ENCODE results near the gene KIF21B.

KIF21B gene

DNA sequence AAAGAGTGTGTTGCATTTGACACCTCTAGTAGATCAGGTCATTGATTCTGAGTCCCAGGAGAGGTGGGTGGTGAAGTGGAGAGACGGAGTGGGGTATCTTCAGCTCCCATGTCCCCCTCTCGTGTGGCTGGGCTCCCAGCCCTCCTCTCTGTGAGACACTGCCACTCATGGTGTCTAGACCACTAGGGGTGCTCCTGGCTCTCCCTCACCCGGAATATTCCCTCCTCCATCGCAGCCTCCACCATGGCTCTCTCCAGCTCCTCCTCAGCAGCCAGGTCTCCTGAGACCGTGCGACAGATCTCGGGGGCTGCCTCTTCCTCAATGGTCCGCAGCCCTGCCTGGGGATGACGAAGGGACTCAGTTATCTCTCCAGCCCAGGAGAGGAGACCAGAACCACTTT is 20.6 kb upstream of the KIF21B start:
- DNase-seq, result no peak

DNA sequence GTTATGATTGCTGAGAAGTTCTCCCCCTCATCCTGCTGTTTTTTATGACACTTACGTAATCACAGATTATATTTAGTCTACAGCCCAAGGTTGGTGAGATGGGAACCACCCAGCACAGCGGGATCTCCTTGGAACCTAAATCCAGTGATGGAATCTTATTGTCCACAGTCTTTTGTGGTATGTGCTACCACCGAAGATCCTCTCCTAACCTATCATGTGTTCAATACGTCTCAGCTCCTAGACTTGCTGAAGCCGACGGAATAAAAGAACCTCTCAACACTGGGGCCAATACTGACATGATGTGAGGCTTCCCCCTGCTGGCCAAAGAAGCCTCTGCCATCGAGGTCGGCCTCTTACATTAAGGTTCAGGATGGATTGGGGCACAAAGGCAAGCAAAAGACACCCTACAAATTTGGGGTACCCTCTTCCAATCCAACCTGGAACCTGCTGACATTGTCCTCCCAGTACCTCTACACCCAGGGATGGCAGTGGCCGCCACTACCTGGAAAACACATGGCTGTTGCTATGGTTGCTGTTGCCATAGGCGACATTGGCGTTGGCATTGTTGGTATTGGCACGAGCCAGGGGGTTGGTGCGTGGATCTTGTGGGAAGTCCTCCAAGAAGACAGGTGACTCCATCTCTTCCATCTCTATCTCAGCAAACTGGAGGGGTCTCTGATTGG is 19.4 kb upstream of the KIF21B start:
- DNase-seq, result peak; percentile 78

DNA sequence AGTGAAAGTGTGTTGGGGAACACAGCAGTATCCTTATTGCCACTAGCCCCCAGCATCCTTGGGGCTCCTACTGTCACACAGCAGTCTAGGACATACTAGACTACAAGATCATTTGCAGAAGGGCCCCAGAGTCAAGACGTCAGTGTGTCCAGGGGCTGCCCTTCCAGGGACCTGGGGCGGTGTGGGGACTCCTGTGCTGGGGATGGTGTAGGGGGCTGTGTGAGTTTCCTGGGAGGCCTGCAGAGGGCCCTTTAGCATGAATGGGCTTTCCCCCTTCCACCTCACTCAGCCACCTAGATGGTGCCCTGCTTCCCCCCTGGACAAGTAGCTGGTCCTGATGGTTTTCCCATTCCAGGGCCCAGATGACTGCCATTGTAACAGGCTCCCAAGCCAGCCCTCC is 17.5 kb upstream of the KIF21B start:
- no peak for DNase-seq

DNA sequence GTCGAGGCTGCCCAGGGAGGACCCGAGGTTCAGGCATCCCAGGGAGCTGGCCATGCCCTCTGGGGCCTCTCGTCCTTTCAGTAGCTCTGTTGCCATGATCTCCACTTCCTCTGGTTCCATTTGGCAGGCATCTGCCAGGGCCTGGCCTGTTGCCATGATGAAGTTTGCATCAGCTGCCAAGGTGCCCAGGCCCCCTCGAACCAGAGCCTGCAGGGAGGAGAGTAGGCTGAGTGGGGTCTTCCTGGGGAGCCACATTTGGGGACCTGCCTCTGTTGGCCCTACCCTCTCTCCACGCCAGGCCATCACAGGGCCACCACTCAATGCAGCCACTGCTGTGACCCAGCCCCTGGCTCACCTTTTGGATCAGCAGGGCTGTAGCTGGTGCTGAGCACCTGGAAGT is 16.4 kb upstream of the KIF21B start:
- no peak for DNase-seq

DNA sequence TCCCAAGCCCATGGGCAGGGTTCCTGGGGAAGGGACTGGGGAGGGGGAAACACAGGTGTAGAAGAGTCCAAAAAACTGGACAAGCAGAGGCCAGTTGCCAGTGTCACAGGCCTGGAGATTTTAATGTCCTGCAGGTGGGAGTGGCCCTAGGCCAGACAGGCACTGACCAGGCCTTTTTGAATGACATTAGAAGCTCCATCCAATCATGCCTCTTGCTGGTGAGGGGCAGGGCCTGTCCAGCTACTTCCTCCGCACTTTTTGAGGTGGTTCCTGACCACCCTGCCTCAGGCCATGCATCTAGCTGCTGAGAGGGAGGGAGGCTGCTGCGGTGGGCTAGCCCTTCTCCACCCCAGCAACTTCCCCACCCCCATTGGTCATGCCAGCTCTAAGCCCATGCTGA is 15.9 kb upstream of the KIF21B start:
- no peak for DNase-seq

DNA sequence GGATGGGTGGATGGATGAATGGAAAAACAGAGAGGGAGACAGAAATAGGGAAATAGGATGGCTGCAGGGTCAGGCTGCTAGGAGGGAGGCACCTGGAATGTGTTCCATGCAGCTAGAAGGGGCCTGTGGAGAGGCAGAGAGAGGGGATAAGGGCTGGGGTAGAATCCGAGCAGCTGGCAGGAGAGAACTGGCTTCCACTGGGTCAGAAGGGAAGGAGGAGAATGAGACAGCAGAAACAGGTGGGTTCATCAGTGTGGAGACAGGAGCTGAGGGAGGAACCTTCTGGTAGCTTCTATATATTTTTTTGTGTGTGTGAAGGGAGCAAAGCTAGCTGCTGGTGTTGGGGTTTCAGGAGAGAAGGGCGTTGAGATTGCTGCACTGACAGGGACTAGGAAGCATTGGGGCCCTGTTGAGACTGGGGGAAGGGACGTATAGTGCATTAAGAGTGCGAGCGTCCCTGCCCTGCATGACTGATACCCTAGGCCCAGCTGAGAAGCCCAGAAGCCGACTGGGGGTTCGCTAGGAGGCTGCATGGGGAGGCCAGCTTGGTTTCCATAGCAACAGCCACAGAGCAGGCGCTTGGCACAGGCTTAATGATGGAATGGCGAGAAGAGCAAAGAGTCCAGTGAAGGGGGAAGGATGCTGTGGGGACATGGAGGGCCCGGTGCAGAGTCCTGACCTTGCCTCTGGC is 14.8 kb upstream of the KIF21B start:
- no peak for DNase-seq

DNA sequence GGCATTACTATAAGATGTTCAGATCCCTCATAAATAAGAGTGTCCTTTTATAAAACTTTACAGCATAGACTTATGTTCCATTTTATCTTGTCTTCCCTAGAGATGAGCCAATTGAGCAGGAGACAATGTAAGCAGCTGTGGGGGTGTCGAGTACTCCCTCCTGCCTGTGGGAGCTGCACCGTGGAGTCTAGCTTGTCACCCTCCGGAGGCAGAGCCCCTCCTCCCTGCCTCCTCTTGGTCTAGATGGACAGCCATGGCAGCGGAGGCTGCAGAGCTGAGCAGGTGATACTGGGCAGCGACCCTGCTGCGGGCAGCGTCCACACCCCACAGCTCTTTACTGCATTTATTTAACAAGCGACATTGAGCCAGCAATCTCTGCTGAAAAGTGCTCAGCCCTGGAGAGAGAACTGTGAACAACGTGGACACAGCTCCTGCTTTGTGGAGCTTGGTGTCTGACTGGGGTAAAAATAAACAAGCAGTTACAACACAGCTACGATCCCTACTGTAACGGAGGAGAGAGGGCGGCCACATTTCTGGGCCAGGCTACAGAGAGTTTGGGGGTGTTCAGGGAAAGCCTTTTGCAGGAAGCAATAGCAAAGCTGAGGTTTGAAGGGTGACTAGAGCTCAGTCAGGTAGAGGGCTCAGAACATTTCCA is 12.8 kb upstream of the KIF21B start:
- no peak for DNase-seq

DNA sequence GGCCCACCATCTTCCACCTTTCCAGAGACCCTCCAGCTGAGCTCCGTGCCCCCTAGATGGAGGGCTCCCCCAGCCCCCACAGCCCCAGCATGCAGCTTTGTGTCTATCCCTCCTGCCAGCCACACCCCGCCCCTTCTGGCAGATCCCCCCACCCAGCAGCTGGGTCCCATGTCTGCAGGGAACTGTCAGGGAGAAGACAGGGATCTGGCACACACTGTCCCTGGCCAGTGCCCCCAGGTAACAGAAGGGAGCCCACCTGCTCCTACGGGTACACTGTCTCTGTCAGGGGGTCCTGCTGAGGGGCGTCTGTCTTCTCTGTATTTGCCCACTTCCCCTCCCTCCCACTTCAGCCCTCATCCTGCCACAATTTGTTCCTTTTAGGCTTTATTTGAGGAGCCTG is 11.2 kb upstream of the KIF21B start:
- no peak for DNase-seq

DNA sequence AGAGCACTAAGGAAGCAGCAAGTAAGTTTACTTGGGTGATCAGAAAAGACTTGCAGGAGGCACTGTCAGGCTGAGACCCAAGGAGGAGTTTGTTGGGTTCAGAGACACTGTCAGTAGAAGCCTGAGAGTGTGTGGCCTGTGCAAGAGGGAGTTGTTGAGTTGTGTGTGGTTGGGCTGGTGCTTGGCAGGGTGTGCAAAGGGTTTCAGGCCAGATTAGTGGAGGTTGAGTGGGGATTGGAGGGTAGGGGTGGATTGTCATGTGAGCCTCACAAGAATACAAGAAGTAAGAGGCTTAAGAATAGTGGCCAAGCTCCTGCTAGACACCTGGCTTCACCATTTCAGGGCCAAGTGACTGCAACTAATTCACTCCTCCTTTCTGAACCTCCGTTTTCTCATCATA is 8.9 kb upstream of the KIF21B start:
- no peak for DNase-seq

DNA sequence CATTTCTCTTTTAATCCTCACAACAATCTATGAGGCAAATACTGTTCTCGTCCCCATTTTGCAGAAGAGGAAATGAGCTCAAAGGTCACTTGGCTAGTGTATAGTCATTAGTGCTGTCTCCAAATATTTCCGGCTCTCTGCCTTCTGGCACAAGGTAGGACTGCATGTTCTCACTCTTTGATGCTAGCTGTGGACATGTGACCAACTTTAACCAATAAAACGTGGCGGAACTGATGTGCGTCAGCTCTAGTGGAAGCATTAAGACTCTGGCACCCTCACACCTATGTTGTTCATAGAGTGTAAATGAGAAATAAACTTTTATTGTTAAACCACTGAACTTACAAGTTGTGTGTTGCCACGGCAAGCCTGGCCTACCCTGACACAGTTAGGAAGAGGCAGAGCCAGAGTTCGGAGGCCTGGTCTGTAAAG is 5.0 kb upstream of the KIF21B start:
- DNase-seq, result no peak

DNA sequence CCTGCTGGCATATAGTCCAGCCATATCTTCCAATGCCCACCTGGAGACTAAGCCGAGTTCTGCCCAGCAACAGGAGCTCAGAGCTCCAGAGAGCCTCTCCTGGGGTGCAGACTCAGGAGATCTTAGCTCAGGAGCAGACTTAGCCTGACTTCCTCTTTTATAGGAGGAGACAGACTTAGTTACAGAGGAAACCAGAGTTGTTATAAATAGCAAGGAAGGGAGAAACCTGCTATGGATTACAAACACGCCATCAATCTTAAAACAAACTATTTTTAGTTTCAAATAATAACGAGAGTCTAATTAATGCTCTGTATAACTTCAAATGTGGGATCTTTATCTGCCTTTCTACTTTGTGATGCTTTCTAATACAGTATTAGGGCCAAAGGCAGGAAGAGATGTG is 3.3 kb upstream of the KIF21B start:
- peak; percentile 73 for DNase-seq

DNA sequence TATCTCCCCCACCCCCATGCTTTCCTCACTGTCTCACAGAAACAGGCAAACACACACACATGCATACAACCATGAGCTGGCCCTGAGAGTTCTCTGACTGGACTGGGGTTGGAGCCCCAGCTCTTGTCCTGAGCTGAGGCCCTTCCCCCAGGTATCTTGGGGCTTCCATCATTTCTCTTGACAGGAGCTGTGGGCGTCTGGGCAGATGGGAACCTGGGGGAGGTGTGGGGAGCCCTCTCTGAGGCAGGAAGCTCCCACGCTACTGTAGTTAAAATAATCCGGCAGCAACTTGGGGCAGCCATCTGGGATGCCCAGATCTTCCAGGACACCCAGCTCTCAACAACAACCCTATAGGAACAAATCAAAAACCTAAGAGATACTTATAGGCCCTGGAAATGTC is 2.7 kb upstream of the KIF21B start:
- no peak for DNase-seq

DNA sequence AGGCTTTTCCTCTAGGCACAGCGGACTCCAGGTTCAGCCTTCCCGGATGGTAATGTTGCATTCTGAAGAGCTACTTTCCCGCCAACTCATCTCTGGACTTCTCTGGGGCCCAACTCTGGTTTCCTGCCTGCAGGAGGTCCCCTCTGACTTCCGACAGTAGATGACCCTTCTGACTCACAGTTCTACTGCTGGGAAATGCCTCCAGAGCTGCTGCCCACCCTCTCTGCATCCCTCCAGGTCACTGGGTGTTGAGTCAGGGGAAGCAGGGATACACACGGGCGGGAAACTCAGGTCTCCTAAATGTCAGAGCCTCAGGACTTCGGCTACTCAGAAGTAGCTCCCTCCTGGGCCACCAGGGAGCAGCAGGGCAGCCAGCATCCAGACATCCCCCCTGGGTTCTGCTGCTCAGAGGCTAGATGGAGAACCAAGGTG is 2.1 kb upstream of the KIF21B start:
- DNase-seq, result peak; percentile 29

DNA sequence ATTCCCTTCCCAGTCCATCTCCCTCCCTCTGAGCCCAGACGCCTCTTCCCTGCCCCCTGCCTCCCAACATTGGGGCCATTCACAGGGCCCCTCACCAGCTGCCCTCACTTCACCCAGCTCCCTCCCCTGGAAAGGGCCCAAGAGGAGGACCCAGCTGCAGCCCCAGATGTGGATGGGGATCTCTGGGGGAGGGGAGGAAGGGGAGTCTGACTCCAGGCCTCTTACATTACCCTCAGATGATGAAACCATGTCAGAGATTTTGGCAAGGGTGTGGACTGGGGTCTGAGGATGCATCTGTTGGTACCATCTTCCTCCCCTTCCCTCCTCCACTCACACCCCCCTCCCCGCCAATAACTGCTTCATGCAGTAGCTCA is 1.1 kb upstream of the KIF21B start:
- DNase-seq, result no peak

DNA sequence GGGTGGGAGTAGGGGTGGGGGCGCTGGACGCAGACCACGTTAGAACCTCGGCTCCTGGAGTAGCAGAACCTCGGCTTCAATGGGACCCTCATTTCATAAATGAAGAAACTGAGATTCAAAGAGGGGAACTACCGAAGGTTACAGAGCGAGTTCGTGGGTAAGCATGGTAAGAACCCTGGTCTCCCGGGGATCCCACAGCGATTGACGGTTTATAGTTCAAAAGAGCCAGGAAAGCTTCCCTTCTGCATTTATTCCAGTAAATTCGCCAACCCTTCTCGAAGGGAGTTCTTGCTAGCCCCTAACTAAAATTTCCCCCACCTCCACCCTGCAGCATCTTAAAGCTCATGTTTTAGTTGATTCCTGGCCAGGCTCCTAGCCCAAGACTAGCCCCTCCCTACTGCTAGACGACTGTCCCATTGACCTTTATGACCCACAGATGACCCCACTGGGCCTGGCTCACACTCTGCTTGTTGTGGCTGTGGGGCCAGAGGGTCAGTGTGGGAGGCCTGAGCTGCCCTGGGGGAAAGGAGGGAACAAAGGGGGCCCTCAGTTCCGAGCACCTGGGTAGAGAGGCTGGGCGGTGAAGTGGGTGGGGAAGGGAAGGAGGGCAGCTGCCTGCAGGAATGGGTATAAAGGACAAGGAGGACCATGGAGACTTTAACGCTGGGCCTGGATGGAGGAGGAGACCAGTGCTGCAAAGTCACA is 558 bp upstream of the KIF21B start:
- DNase-seq, result no peak

DNA sequence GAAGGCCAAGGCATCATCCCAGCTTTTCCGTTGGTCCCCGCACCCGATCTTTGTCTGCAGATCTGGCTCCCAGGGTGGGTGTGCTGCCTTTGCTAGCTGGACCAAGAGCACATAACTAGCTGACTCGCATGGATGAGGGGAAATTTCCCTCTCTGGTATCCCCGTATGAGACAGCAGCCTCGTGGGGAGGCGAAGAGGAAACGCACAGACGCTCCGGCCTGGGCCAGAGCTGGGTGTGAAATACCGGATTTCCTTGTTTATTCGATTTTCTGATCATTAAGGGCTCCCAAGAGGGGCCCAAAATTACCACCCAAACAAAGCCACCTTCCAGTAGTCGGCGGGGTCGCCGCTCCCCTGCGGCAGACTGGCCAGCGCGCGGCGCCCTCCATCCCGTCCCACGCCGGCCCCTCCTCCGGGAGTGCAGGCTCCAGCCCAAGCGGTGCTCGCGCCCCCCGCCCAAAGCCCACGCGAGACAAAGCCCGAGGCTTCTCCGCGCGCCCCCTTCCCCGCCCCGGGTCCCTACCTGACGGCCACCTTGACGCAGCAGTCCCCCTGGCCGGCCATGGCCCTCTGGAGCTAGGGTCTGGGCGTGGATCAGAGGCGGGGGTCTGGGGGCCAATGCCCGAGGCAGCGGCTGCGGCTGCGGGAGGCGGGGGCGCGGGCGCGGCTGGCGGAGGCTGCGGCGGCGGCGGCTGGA is 546 bp downstream of the KIF21B start:
- no peak for DNase-seq

DNA sequence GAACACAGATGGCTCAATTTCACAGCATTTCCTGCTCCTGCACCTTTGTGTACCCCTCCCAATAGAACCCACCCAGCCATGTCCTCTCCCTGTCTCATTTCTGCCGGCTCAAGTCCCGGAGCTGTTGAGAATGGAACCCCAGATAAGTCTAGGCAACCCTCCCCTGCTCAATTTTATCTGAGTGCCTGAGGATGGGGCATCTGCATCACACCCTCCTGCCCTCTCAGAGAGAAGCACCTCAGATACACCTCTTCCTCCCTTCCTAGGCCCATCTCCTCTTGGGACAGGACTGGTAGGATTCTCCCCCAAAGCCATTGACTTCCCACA is 1.1 kb downstream of the KIF21B start:
- DNase-seq, result no peak

DNA sequence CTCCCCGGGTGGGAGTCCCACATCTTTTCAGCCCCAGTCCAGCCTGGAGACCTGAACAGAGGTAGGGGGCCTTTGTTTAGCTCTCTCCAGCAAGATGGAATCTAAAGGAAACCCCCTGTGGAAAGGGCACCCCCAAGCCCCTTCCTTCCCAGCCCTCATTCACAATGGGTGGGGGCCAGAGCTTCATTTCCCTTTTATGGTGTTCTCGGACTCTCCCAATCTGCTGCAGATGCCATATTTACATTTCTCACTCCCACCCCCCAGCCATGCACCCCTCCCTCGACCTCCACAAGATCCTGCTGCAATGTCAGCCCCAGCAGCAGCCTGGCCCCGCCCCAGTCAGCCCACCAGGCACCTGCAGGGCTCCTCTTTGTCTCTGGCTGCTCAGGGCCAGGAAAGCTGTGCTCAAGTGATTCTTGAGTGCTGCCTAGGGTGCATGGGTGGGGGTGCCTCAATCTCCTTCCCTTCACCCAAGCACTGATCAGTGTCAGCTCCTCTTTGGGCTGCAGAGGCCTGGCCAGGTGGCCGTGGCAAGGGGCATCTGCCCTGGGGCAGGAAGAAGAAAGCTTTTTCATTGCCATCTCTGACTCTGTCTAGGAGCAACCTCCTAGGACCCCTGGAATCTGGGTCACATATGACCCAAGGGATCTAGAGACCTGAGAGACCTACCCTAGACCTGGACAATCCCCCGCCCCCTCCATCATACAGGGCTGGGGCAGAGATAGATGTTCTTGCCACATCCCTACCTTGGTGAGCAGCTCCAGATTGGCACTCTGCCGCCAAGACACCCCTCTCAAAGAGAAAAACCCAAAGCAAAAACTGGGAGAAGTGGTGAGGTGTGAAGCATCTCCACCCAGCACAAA is 1.7 kb downstream of the KIF21B start:
- DNase-seq, result no peak

DNA sequence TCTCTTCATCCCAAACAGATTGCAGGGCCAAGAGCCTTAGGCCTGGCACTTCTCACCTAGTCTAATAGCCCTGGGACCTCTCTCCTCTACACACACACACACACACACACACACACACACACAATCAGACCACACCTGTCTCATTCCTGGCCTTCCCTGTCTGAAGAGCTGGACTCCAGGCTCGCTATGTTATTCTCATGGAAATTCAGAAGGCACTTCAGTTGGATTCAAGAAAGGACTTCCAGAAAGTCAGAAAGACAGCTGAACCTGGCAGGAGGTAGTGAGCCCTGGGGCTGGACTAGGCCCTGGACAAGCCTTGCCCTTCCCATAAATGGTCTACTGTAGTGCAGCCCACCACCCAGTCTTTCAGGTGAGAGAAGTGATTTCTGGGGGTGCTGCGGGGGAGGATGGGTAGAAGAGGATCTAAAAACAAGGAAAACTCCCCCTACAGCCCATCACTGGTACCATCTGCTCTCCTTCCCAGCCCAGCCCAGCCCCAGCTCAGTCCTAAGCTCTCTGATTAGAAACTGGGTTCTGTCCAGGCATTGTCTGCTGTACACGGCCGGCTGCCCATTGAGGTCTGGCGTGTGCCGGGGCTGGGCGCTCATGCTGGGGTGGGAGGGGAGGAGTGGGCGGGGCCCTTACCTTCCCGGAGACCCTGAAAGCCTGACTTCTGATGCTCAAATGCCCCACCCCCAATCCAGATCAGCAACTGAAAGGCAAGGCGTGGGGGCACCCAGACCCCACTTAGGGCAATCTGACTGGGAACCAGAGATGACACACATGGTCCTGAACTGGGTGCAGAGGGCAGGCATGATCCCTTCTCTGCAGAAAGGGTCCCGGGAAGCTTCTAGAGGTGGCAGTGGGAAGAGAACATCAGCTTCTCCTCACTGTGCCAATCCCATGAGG is 2.5 kb downstream of the KIF21B start:
- DNase-seq, result peak; percentile 70

DNA sequence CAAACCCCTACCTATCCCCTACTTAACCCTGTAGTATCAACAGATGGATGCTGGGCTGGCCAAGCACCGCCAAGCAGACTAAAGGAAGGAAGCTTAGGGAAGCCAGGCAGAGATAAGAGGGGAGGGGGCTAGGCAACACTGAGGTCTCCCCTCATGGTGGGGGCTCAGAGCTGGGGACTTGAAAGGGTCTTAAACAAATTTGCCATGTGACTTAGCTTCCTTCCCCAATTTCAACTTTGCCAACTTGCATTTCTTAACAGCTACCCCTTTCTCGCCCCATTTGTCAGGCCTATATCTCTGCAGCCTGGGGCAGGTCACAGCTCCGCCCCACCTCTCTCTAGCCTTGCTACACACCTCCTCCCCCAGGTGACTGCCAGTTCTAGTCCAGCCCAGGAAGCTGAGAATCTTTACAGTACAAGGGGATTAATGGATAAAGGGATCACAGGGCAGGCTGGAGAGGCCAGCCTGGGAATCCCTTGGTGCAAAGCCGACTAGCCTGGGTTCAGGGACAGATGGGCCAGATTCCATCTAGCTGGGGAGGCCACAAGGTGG is 3.4 kb downstream of the KIF21B start:
- peak; percentile 64 for DNase-seq

Data from OCI-M1 (cell line).